ENCODE data around the gene JAK1.

Gene JAK1

GRCh38 chr1:64917907-64918306, 48.4 kb downstream of the JAK1 start:
- DNase-seq = no peak

GRCh38 chr1:64917328-64917861, 49.0 kb downstream of the JAK1 start:
- DNase-seq = no peak

GRCh38 chr1:64915381-64916274, 50.7 kb downstream of the JAK1 start:
- no peak for DNase-seq

GRCh38 chr1:64913361-64914015, 52.9 kb downstream of the JAK1 start:
- DNase-seq = no peak

- DNase-seq = no peak
These were observed 54.2 kb downstream of the JAK1 start for GRCh38 chr1:64912191-64912590.

- DNase-seq = no peak
These were observed 55.0 kb downstream of the JAK1 start for GRCh38 chr1:64911326-64911725.

GRCh38 chr1:64909031-64909430, 57.3 kb downstream of the JAK1 start:
- no peak for DNase-seq

GRCh38 chr1:64908575-64908974, 57.8 kb downstream of the JAK1 start:
- no peak for DNase-seq

GRCh38 chr1:64906447-64906846, 59.9 kb downstream of the JAK1 start:
- DNase-seq = no peak

- DNase-seq = no peak
These were observed 62.8 kb downstream of the JAK1 start for GRCh38 chr1:64903593-64903992.

GRCh38 chr1:64901663-64902062, 64.7 kb downstream of the JAK1 start:
- DNase-seq = no peak

GRCh38 chr1:64900916-64901315, 65.4 kb downstream of the JAK1 start:
- DNase-seq = no peak

- DNase-seq = peak; percentile 59
These were observed 68.1 kb downstream of the JAK1 start for GRCh38 chr1:64898107-64898861.

- DNase-seq = no peak
These were observed 69.8 kb downstream of the JAK1 start for GRCh38 chr1:64896551-64896950.

GRCh38 chr1:64895500-64895899, 70.8 kb downstream of the JAK1 start:
- no peak for DNase-seq

- DNase-seq = no peak
These were observed 71.7 kb downstream of the JAK1 start for GRCh38 chr1:64894438-64895196.

- no peak for DNase-seq
These were observed 72.4 kb downstream of the JAK1 start for GRCh38 chr1:64893921-64894320.

GRCh38 chr1:64892576-64893573, 73.5 kb downstream of the JAK1 start:
- DNase-seq = no peak

- peak; percentile 23 for DNase-seq
These were observed 74.9 kb downstream of the JAK1 start for GRCh38 chr1:64891448-64891825.

- no peak for DNase-seq
These were observed 75.5 kb downstream of the JAK1 start for GRCh38 chr1:64890699-64891447.

Data from CD4-positive, alpha-beta T cell treated with Interleukin-6 for 4 hours (primary cell).